Measurements from ENCODE around the gene BRSK1. TPM values are rescaled to one million over a fixed set of nuclear protein-coding genes. Genes with fewer than 3 reads are reported as not detected.
A peak's percentile ranks its signal among the peaks of the same experiment; 100 is the strongest.

BRSK1 gene
- total and polyA plus RNA-seq, 2 of the 13 experiments (the other 11 are each of a cell fraction or from before 2014, with no cell fraction given) = 0.18 to 1.2 TPM

GRCh38 chr19:55256562-55257460 lies 27.0 kb upstream of the BRSK1 start (continued):
- TF ChIP-seq ZBTB40 (IDR thresholded peaks at IDR 0.05) (no peak), ZBTB40 (CRISPR knock-in tag; IDR thresholded peaks at IDR 0.05) (no peak), ZNF646 (CRISPR knock-in tag; IDR thresholded peaks at IDR 0.05) (no peak), ZNF33B (CRISPR knock-in tag; IDR thresholded peaks at IDR 0.05) (no peak), ZNF224 (CRISPR knock-in tag; IDR thresholded peaks at IDR 0.05) (no peak), ZNF143 (CRISPR knock-in tag; IDR thresholded peaks at IDR 0.05) (no peak), POGK (CRISPR knock-in tag; conservative IDR thresholded peaks at IDR 0.05) (no peak), NR2F6 (IDR thresholded peaks at IDR 0.05) (no peak; the same call in 1 of the 2 replicates), NR2F6 (CRISPR knock-in tag; IDR thresholded peaks at IDR 0.05) (peak; percentile 33), KDM3A (CRISPR knock-in tag; IDR thresholded peaks at IDR 0.05; ENCODE audit: low read depth) (no peak), MBD4 (IDR thresholded peaks at IDR 0.05; ENCODE audit: borderline replicate concordance, low read length) (no peak)
